Astrocyte of the spinal cord (primary cell): ENCODE measurements around the gene BHLHE40.

Source experiments
- DNase-seq: peaks from one replicate; pipeline ENCODE4 v3.0.0; 2011; ENCODE audit warnings: low read depth, low spot score
- H3K4me3 ChIP-seq: 2 replicates; pipeline ENCODE4 v1.5.1; 2011; ENCODE audit warnings: low read depth, mild to moderate bottlenecking, low read length, moderate library complexity
- CTCF ChIP-seq: IDR thresholded peaks from 2 replicates; pipeline ENCODE4 v1.5.1; 2012; ENCODE audit warnings: low read depth, mild to moderate bottlenecking, low read length, inconsistent platforms
- in situ Hi-C: cut with HindIII; loops from 2 replicates; pipeline ENCODE4 v1.10.0; 2017; ENCODE audit warnings: low sequenced_read_pairs

Gene BHLHE40

GRCh38 chr3:4939276-4939675 lies 40.0 kb upstream of the BHLHE40 start:
- no peak for DNase-seq
- no peak overlapping the region for H3K4me3 ChIP-seq
- in situ Hi-C loops = no loop called here
- no peak for TF ChIP-seq CTCF

GRCh38 chr3:4940985-4941384 lies 38.3 kb upstream of the BHLHE40 start:
- no peak for TF ChIP-seq CTCF
- in situ Hi-C loops = no loop called here
- DNase-seq = no peak

GRCh38 chr3:4943549-4943948 lies 35.7 kb upstream of the BHLHE40 start:
- no peak for DNase-seq
- TF ChIP-seq CTCF = peak; percentile 39
- in situ Hi-C loops = no loop called here
- no peak overlapping the region for H3K4me3 ChIP-seq

More at GRCh38 chr3:4940985-4941384, 38.3 kb upstream of the BHLHE40 start:
- H3K4me3 ChIP-seq = no peak overlapping the region

- in situ Hi-C loops = no loop called here
- no peak overlapping the region for H3K4me3 ChIP-seq
- DNase-seq = no peak
- TF ChIP-seq CTCF = no peak
Observed at GRCh38 chr3:4945324-4945723, 33.9 kb upstream of the BHLHE40 start.

- TF ChIP-seq CTCF = no peak
- in situ Hi-C loops = no loop called here
- DNase-seq = no peak
- H3K4me3 ChIP-seq = no peak overlapping the region
Observed at GRCh38 chr3:4947028-4947427, 32.2 kb upstream of the BHLHE40 start.

- no peak for TF ChIP-seq CTCF
- H3K4me3 ChIP-seq = no peak overlapping the region
- DNase-seq = peak; percentile 24
- in situ Hi-C loops = no loop called here
Observed at GRCh38 chr3:4948395-4948794, 30.8 kb upstream of the BHLHE40 start.

GRCh38 chr3:4949004-4949403 lies 30.2 kb upstream of the BHLHE40 start:
- no peak for DNase-seq
- H3K4me3 ChIP-seq = no peak overlapping the region
- TF ChIP-seq CTCF = no peak
- in situ Hi-C loops = no loop called here
